Measurements from ENCODE around the gene HCFC1R1. TPM values are rescaled to one million over a fixed set of nuclear protein-coding genes. Genes with fewer than 3 reads are reported as not detected.

Gene HCFC1R1
- total and polyA plus RNA-seq, 5 donors, result 43.7 to 122 (median 70.1) TPM

GRCh38 chr16:2981177-2981898 lies 42.4 kb downstream of the HCFC1R1 start:
- Histone ChIP-seq H3K9me3 (ENCODE audit: control insufficient read depth, low read length) (no peaks in the 10 kb centered on the region), H3K4me3 (ENCODE audit: low read length) (no peak overlapping the region), H3K27me3 (ENCODE audit: control insufficient read depth, insufficient read depth) (no peaks in the 10 kb centered on the region), H3K27ac (ENCODE audit: low read length) (no peak overlapping the region), H3K4me1 (ENCODE audit: control insufficient read depth, insufficient read depth, low read length) (no peaks in the 10 kb centered on the region)
- ATAC-seq (no peak), DNase-seq (peak in 2 of 3 donors; percentile 46 to 56)
- intact Hi-C loops (cut with DNase I), result no loop called here
- WGBS, result 44% methylated on average over 33 of the region's 33 CpGs

- ATAC-seq, result peak; percentile 94 to 95
- intact Hi-C loops (cut with DNase I), result no loop called here
These were observed 43.2 kb downstream of the HCFC1R1 start, which contains the start of gene PKMYT1 for GRCh38 chr16:2980227-2981176. PKMYT1 (minus strand) TSS chr16:2980446; CDS start chr16:2979657, 789 bp downstream.

GRCh38 chr16:2979669-2980226 lies 44.0 kb downstream of the HCFC1R1 start:
- DNase-seq (peak in 1 of 3 donors; percentile 75), ATAC-seq (no peak)
- intact Hi-C loops (cut with DNase I), result no loop called here
- Histone ChIP-seq H3K27ac (ENCODE audit: low read length) (no peak overlapping the region), H3K27me3 (ENCODE audit: control insufficient read depth, insufficient read depth) (no peaks in the 10 kb centered on the region), H3K4me3 (ENCODE audit: low read length) (peak overlapping the region; percentile 73), H3K9me3 (ENCODE audit: control insufficient read depth, low read length) (no peaks in the 10 kb centered on the region), H3K4me1 (ENCODE audit: control insufficient read depth, insufficient read depth, low read length) (no peaks in the 10 kb centered on the region)
- WGBS, result 7% methylated on average over 43 of the region's 43 CpGs

More at GRCh38 chr16:2980227-2981176, 43.2 kb downstream of the HCFC1R1 start, which contains the start of gene PKMYT1:
- DNase-seq, result peak; percentile 93 to 97 (median 97)
- Histone ChIP-seq H3K27me3 (ENCODE audit: control insufficient read depth, insufficient read depth) (no peaks in the 10 kb centered on the region), H3K9me3 (ENCODE audit: control insufficient read depth, low read length) (no peaks in the 10 kb centered on the region), H3K4me1 (ENCODE audit: control insufficient read depth, insufficient read depth, low read length) (no peaks in the 10 kb centered on the region), H3K27ac (ENCODE audit: low read length) (peak within 1 kb of the TSS; percentile 87), H3K4me3 (ENCODE audit: low read length) (peak within 1 kb of the TSS; percentile 73)
- 5% methylated on average over 91 of the region's 91 CpGs for WGBS

- Histone ChIP-seq H3K4me1 (ENCODE audit: control insufficient read depth, insufficient read depth, low read length) (no peaks in the 10 kb centered on the region), H3K9me3 (ENCODE audit: control insufficient read depth, low read length) (no peaks in the 10 kb centered on the region), H3K27me3 (ENCODE audit: control insufficient read depth, insufficient read depth) (no peaks in the 10 kb centered on the region), H3K4me3 (ENCODE audit: low read length) (no peak overlapping the region), H3K27ac (ENCODE audit: low read length) (no peak overlapping the region)
- DNase-seq (no peak), ATAC-seq (no peak)
- intact Hi-C loops (cut with DNase I), result no loop called here
- 86% methylated on average over 6 of the region's 6 CpGs for WGBS
These were observed 46.3 kb downstream of the HCFC1R1 start for GRCh38 chr16:2977440-2977839.

- no peak overlapping the region for H3K27ac ChIP-seq (ENCODE audit: low read length)
- H3K4me1 ChIP-seq (ENCODE audit: control insufficient read depth, insufficient read depth, low read length), result no peaks in the 10 kb centered on the region
- H3K27me3 ChIP-seq (ENCODE audit: control insufficient read depth, insufficient read depth), result no peaks in the 10 kb centered on the region
- H3K4me3 ChIP-seq (ENCODE audit: low read length), result no peak overlapping the region
- intact Hi-C loops (cut with DNase I), result no loop called here
- no peak for ATAC-seq
- no peaks in the 10 kb centered on the region for H3K9me3 ChIP-seq (ENCODE audit: control insufficient read depth, low read length)
- WGBS, result 91% methylated on average over 15 of the region's 15 CpGs
- peak in 1 of 3 donors; percentile 57 for DNase-seq
These were observed 47.1 kb downstream of the HCFC1R1 start for GRCh38 chr16:2976673-2977072.

GRCh38 chr16:2976201-2976600 lies 47.5 kb downstream of the HCFC1R1 start:
- Histone ChIP-seq H3K27me3 (ENCODE audit: control insufficient read depth, insufficient read depth) (no peaks in the 10 kb centered on the region), H3K27ac (ENCODE audit: low read length) (no peak overlapping the region), H3K4me1 (ENCODE audit: control insufficient read depth, insufficient read depth, low read length) (no peaks in the 10 kb centered on the region), H3K4me3 (ENCODE audit: low read length) (no peak overlapping the region), H3K9me3 (ENCODE audit: control insufficient read depth, low read length) (no peaks in the 10 kb centered on the region)
- WGBS, result 94% methylated on average over 7 of the region's 7 CpGs
- intact Hi-C loops (cut with DNase I), result no loop called here
- no peak for ATAC-seq
- no peak for DNase-seq

- Histone ChIP-seq H3K27me3 (ENCODE audit: control insufficient read depth, insufficient read depth) (no peaks in the 10 kb centered on the region), H3K4me3 (ENCODE audit: low read length) (no peak overlapping the region), H3K27ac (ENCODE audit: low read length) (no peak overlapping the region), H3K4me1 (ENCODE audit: control insufficient read depth, insufficient read depth, low read length) (no peaks in the 10 kb centered on the region), H3K9me3 (ENCODE audit: control insufficient read depth, low read length) (no peaks in the 10 kb centered on the region)
- ATAC-seq (no peak), DNase-seq (peak in 2 of 3 donors; percentile 48 to 52)
- WGBS, result 93% methylated on average over 28 of the region's 28 CpGs
- intact Hi-C loops (cut with DNase I), result no loop called here
These were observed 48.5 kb downstream of the HCFC1R1 start for GRCh38 chr16:2975161-2975795.

GRCh38 chr16:2974319-2975056 lies 49.3 kb downstream of the HCFC1R1 start:
- Histone ChIP-seq H3K4me1 (ENCODE audit: control insufficient read depth, insufficient read depth, low read length) (no peaks in the 10 kb centered on the region), H3K27me3 (ENCODE audit: control insufficient read depth, insufficient read depth) (no peaks in the 10 kb centered on the region), H3K4me3 (ENCODE audit: low read length) (no peak overlapping the region), H3K9me3 (ENCODE audit: control insufficient read depth, low read length) (no peaks in the 10 kb centered on the region), H3K27ac (ENCODE audit: low read length) (no peak overlapping the region)
- intact Hi-C loops (cut with DNase I), result no loop called here
- ATAC-seq (no peak), DNase-seq (peak in 1 of 3 donors; percentile 37)
- WGBS, result 93% methylated on average over 15 of the region's 15 CpGs

- Histone ChIP-seq H3K4me1 (ENCODE audit: control insufficient read depth, insufficient read depth, low read length) (peaks cover 2% of the 10 kb centered on the region), H3K9me3 (ENCODE audit: control insufficient read depth, low read length) (no peaks in the 10 kb centered on the region), H3K27ac (ENCODE audit: low read length) (no peak overlapping the region), H3K4me3 (ENCODE audit: low read length) (no peak overlapping the region), H3K27me3 (ENCODE audit: control insufficient read depth, insufficient read depth) (no peaks in the 10 kb centered on the region)
- ATAC-seq (no peak), DNase-seq (no peak)
- WGBS, result 88% methylated on average over 17 of the region's 17 CpGs
- intact Hi-C loops (cut with DNase I), result no loop called here
These were observed 50.0 kb downstream of the HCFC1R1 start for GRCh38 chr16:2973605-2974318.

All from right cardiac atrium (tissue), 5 donors.